Measurements from ENCODE around the gene CCDC30.

The CCDC30 gene

DNA sequence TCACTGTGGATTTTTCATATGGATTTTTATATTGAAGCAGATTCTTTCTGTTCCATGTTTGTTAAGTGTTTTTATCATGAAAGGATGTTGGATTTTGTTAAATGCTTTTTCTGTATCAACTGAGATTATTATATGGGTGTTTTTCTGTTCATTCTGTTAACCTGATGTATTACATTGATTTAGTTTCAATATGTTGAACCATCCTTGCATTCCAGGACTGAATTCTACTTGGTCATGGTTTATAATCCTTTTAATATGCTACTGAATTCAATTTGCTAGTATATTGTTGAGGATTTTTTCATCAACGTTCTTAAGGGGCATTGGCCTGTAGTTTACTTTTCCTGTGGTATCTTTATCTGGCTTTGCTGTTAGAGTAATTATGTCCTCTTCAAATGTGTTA lies 55.8 kb downstream of the CCDC30 start:
- TF ChIP-seq, protein P1, sequence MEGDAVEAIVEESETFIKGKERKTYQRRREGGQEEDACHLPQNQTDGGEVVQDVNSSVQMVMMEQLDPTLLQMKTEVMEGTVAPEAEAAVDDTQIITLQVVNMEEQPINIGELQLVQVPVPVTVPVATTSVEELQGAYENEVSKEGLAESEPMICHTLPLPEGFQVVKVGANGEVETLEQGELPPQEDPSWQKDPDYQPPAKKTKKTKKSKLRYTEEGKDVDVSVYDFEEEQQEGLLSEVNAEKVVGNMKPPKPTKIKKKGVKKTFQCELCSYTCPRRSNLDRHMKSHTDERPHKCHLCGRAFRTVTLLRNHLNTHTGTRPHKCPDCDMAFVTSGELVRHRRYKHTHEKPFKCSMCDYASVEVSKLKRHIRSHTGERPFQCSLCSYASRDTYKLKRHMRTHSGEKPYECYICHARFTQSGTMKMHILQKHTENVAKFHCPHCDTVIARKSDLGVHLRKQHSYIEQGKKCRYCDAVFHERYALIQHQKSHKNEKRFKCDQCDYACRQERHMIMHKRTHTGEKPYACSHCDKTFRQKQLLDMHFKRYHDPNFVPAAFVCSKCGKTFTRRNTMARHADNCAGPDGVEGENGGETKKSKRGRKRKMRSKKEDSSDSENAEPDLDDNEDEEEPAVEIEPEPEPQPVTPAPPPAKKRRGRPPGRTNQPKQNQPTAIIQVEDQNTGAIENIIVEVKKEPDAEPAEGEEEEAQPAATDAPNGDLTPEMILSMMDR (IDR thresholded peaks at IDR 0.05) = no peak
- Mint-ChIP-seq H3K4me1 (no peaks in the 10 kb centered on the region), H3K27me3 (ENCODE audit: low read depth, poor library complexity) (peaks cover 4% of the 10 kb centered on the region), H3K27ac (no peak overlapping the region), H3K4me3 (no peak overlapping the region), H3K9me3 (peaks cover 64% of the 10 kb centered on the region), H3K36me3 (ENCODE audit: low read depth) (peaks cover 12% of the 10 kb centered on the region)
- DNase-seq = no peak

DNA sequence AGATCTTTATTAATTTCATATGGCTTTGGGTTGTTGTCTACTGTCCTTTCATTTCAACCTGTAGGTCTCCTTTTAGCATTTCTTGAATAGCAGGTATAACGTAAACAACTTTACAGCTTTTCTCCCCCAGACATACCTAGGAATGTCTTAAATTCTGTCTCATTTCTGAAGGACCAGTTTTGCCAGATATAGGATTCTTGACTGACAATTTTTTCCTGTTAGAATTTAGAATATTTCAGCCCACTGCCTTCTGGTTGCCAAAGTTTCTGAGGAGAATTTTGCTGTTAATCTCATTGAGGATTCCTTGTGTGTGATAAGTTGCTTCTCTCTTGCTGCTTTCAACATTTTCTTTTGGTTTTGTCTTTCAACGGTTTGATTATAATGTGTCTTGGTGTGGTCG lies 60.1 kb downstream of the CCDC30 start:
- TF ChIP-seq, protein P1 (IDR thresholded peaks at IDR 0.05) = no peak
- H3K27ac Mint-ChIP-seq = no peak overlapping the region
- peaks cover 48% of the 10 kb centered on the region for H3K9me3 Mint-ChIP-seq
- H3K4me1 Mint-ChIP-seq = no peaks in the 10 kb centered on the region
- DNase-seq = no peak
- H3K27me3 Mint-ChIP-seq (ENCODE audit: low read depth, poor library complexity) = peaks cover 4% of the 10 kb centered on the region
- no peak overlapping the region for H3K4me3 Mint-ChIP-seq
- peaks cover 12% of the 10 kb centered on the region for H3K36me3 Mint-ChIP-seq (ENCODE audit: low read depth)

DNA sequence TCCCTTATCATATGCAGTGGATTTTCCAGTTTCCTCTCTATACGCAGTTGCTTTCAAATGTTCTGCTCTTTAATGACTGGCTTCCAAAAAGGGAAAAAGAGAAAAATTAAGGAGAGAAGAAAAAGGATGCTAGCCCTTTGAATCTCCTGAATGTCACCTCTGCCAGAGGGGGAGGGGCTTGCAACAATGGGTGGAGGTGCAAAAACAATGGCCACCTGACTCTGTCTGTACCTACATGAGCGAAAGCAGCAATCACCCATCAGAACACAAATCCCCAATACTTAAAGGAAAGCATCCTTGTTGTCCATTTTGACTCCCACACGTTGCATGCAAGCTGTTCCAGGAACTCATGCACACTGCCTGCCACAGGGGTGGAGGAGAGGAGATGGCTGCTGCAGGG lies 61.2 kb downstream of the CCDC30 start:
- Mint-ChIP-seq H3K4me1 (no peaks in the 10 kb centered on the region), H3K4me3 (no peak overlapping the region), H3K27me3 (ENCODE audit: low read depth, poor library complexity) (peaks cover 4% of the 10 kb centered on the region), H3K9me3 (peaks cover 39% of the 10 kb centered on the region), H3K27ac (no peak overlapping the region), H3K36me3 (ENCODE audit: low read depth) (peaks cover 12% of the 10 kb centered on the region)
- TF ChIP-seq, protein P1 (IDR thresholded peaks at IDR 0.05) = no peak
- no peak for DNase-seq

DNA sequence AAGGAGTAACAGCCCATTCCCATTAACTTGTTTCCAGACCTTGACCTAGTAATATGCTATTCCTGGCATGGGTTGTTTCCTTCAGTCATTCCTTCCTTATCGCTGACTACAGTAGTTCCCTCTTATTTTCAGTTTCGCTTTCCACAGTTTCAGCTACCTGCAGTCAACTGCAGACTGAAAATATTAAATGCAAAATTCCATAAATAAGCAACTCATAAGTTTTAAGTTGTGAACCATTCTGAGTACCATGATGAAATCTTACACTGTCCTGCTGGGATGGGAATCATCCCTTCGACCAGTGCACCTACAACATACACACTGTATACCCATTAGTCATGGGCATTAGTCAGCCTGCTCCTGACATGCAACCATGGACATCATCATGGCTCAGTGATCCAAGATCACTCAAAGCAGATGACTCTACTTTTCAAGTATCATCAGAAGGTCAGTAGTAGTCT lies 66.7 kb downstream of the CCDC30 start:
- TF ChIP-seq, protein P1 (IDR thresholded peaks at IDR 0.05) = no peak
- Mint-ChIP-seq H3K27ac (no peak overlapping the region), H3K27me3 (ENCODE audit: low read depth, poor library complexity) (no peaks in the 10 kb centered on the region), H3K4me3 (no peak overlapping the region), H3K36me3 (ENCODE audit: low read depth) (no peaks in the 10 kb centered on the region), H3K9me3 (no peaks in the 10 kb centered on the region), H3K4me1 (no peaks in the 10 kb centered on the region)
- no peak for DNase-seq

DNA sequence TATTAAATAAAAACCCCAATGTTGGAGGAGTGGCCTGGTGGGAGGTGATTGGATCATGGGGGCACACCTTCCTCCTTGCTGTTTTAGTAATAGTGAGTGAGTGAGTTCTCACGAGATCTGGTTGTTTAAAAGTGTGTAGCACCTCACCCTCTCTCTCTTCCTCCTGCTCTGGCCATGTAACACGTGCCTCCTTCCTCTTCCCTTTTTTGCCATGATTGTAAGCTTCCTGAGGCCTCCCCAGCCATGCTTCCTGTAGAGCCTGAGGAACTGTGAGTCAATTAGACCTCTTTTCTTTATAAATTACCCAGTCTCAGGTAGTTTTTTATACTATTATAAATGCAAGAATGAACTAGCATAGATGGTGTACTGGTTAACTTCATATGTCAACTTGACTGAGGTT lies 68.0 kb downstream of the CCDC30 start:
- Mint-ChIP-seq H3K9me3 (no peaks in the 10 kb centered on the region), H3K27ac (no peak overlapping the region), H3K4me3 (no peak overlapping the region), H3K36me3 (ENCODE audit: low read depth) (no peaks in the 10 kb centered on the region), H3K4me1 (no peaks in the 10 kb centered on the region), H3K27me3 (ENCODE audit: low read depth, poor library complexity) (no peaks in the 10 kb centered on the region)
- TF ChIP-seq, protein P1 (IDR thresholded peaks at IDR 0.05) = no peak
- DNase-seq = no peak

DNA sequence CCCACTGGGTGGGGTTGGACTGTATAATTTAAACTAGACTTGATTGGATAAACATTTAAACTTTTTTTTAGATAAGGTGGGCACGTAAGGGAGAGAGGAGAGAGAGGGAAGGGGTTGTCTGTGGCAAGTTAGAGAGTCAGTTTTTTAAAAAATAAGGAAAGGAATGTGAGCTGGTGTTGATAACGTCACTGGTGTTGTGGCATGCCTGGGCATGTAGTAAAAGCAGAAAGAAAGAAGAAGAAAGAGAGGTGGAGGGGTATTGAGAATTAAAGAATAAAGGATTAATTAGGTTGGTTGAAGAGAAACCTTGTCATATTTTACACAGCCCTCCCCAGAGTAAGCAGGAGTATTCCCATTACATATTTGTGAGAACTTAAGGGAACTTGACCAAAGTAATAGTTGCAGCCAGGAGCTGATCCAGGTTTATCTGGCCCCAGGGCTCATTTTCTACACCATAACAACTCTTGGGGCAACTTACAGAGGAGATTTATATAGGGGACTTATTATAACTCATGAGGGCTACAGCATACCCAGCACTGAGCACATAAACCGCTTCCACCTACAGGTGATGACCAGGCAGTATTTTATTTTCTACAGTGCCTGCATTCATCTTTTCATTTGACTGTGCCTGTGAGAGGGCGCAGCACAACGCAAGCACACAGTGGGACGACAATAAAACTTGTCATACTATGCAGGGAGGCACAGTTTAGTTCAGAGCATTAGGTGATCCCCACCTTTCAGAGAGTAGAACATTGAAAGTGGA lies 70.2 kb downstream of the CCDC30 start:
- TF ChIP-seq, protein P1 (IDR thresholded peaks at IDR 0.05) = no peak
- Mint-ChIP-seq H3K9me3 (no peaks in the 10 kb centered on the region), H3K36me3 (ENCODE audit: low read depth) (peaks cover 5% of the 10 kb centered on the region), H3K4me1 (no peaks in the 10 kb centered on the region), H3K4me3 (no peak overlapping the region), H3K27me3 (ENCODE audit: low read depth, poor library complexity) (no peaks in the 10 kb centered on the region), H3K27ac (no peak overlapping the region)
- DNase-seq = no peak

Measured in nephron progenitor cell (in vitro differentiated cells).